T-helper 17 cell (primary cell): ENCODE data around the gene PPP2R3C. TPM values are rescaled to one million over a fixed set of nuclear protein-coding genes. Genes with fewer than 3 reads are reported as not detected.
A peak's percentile ranks its signal among the peaks of the same experiment; 100 is the strongest.

Experiments used
- ATAC-seq: fragments of 150-1000 bp; cut with Tn5 transposase; 2 replicates; pipeline ENCODE4 v1.10.0; 2021; ENCODE audit warnings: mild to moderate bottlenecking, moderate library complexity
- DNase-seq, 3 donors: peaks; one replicate each; pipeline versions ENCODE4 v3.0.0 to v3.0.0-alpha.2; 2020 to 2021
- H3K9me3 ChIP-seq: one replicate; pipeline ENCODE4 v1.7.0; 2013; ENCODE audit warnings: low read length, mild to moderate bottlenecking; ENCODE audit not compliant: control insufficient read depth, poor library complexity, severe bottlenecking
- H3K27ac Mint-ChIP-seq: one replicate; pipeline ENCODE4 v1.8.0; 2022; ENCODE audit warnings: mild to moderate bottlenecking, moderate library complexity, mixed read lengths
- H3K27me3 Mint-ChIP-seq: one replicate; pipeline ENCODE4 v1.8.0; 2022; ENCODE audit warnings: mixed read lengths
- H3K36me3 Mint-ChIP-seq: one replicate; pipeline ENCODE4 v1.8.0; 2022; ENCODE audit warnings: low read depth, mixed read lengths
- H3K4me1 Mint-ChIP-seq: one replicate; pipeline ENCODE4 v1.8.0; 2022; ENCODE audit warnings: mild to moderate bottlenecking, mixed read lengths
- H3K4me3 Mint-ChIP-seq: one replicate; pipeline ENCODE4 v1.8.0; 2022; ENCODE audit warnings: mild to moderate bottlenecking, moderate library complexity, mixed read lengths
- total RNA-seq, 4 donors: library from RNA in 2 of 4; stranded (reverse) in 2 of 4; gene quantifications; one replicate each; pipeline ENCODE4 v1.2.3 and lab custom pipeline; 2022 to 2026

PPP2R3C gene
- total RNA-seq, 2 donors from 2014 or later, result 37.7 to 41.7 TPM

DNA sequence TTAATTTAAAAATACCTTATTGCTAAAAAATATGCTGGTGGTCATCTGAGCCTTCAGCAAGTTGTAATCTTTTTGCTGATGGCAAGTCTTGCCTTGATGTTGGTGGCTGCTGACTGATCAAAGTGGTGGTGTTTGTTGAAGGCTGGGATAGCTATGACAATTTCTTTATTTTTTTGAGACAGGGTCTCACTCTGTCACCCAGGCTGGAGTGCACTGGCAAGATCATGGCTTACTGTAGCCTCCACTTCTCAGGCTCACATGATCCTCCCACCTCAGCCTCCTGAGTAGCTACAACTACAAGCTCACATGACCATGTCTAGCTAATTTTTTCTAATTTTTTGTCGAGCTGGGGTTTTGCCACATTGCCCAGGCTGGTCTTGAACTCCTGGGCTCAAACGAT is 25.4 kb upstream of the PPP2R3C start:
- H3K9me3 ChIP-seq, result no peaks in the 10 kb centered on the region
- no peak for ATAC-seq
- H3K36me3 Mint-ChIP-seq, result peaks cover 2% of the 10 kb centered on the region

DNA sequence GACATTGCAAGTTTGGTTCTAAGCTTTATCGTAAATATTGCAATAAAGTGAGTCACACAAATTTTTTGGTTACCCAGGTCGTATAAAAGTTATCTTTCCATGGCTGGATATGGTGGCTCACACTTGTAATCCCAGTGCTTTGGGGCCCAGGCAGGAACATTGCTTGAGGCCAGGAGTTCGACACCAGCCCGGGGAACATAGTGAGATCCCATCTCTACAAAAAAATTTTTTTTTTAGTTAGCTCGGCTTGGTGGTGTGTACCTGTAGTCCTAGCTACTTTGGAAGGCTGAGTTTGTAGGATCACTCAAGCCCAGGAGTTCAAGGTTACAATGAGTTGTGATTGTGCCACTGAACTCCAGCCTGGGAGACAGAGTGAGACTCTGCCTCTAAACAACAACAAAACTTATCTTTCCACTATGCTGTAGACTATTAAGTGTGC is 24.9 kb upstream of the PPP2R3C start:
- DNase-seq (no peak), ATAC-seq (no peak)
- H3K27ac Mint-ChIP-seq, result no peak overlapping the region
- no peak overlapping the region for H3K4me3 Mint-ChIP-seq
- H3K4me1 Mint-ChIP-seq, result peaks cover 20% of the 10 kb centered on the region
- peaks cover 2% of the 10 kb centered on the region for H3K36me3 Mint-ChIP-seq
- H3K27me3 Mint-ChIP-seq, result no peaks in the 10 kb centered on the region
- no peaks in the 10 kb centered on the region for H3K9me3 ChIP-seq

More for the DNA sequence above, 25.4 kb upstream of the PPP2R3C start:
- no peak overlapping the region for H3K27ac Mint-ChIP-seq
- H3K27me3 Mint-ChIP-seq, result no peaks in the 10 kb centered on the region
- DNase-seq, result no peak
- no peak overlapping the region for H3K4me3 Mint-ChIP-seq
- H3K4me1 Mint-ChIP-seq, result peaks cover 20% of the 10 kb centered on the region

DNA sequence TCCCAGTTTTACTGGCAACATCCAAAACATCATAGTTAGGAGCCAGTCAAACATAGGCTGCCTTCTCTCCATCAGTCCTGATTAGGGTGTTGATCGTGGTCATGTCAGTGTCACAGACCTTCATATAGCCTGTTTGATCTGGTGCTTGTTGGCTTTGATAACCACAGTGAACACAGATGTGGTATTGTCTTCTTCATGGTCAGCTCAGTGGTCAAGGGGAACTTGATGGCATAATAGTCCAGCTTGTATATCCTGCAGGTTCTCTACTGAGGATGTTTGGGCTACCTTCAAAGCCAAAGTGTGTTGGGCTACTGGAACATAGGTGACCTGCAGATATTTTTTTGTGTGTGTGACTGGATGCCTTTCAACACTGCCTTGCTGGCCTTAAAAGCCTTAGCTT is 22.2 kb upstream of the PPP2R3C start:
- H3K27ac Mint-ChIP-seq, result no peak overlapping the region
- no peaks in the 10 kb centered on the region for H3K36me3 Mint-ChIP-seq
- H3K4me3 Mint-ChIP-seq, result no peak overlapping the region
- peaks cover 16% of the 10 kb centered on the region for H3K4me1 Mint-ChIP-seq
- no peaks in the 10 kb centered on the region for H3K9me3 ChIP-seq
- no peak for ATAC-seq
- H3K27me3 Mint-ChIP-seq, result no peaks in the 10 kb centered on the region
- no peak for DNase-seq

DNA sequence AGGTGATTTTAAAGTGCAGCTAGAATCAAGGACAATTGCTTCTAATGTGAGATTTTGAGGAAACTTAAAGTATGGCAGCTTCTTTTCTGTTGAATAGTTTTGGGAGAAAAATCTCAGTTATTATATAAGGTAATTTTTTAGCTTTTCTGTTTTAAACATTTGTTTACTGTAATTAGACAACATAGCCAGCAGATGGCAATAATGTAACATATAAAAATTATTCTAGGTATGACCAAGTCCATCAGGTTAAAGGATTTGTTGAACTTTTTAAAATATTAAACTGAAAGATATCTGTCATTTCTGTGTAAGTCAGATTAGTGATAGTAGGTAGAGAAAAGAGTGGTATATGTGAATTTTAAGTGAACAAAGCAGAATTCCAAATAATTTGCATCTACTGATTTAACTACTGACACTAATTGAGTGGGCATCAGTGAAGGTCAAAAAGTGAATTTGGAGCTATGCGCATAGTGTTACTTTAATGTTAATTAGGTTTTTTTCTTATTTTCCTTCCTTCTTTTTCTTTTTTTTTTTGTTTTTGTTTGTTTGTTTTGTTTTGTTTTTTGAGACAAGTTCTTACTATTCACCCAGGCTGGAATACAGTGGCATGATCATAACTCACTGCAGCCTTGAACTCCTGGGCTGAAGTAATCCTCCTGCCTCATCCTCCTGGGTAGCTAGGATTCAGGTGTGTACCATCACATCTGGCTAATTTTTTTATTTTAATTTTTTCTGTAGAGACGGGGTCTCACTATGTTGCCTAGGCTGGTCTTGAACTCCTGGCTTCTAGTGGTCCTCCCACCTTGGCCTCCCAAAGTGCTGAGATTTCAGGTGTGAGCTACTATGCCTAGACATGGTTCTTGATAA is 19.2 kb upstream of the PPP2R3C start:
- Mint-ChIP-seq H3K27ac (peak overlapping the region; percentile 91), H3K4me3 (no peak overlapping the region), H3K27me3 (no peaks in the 10 kb centered on the region), H3K36me3 (peaks cover 10% of the 10 kb centered on the region), H3K4me1 (peaks cover 27% of the 10 kb centered on the region)
- no peaks in the 10 kb centered on the region for H3K9me3 ChIP-seq
- ATAC-seq, result peak; percentile 57
- no peak for DNase-seq

DNA sequence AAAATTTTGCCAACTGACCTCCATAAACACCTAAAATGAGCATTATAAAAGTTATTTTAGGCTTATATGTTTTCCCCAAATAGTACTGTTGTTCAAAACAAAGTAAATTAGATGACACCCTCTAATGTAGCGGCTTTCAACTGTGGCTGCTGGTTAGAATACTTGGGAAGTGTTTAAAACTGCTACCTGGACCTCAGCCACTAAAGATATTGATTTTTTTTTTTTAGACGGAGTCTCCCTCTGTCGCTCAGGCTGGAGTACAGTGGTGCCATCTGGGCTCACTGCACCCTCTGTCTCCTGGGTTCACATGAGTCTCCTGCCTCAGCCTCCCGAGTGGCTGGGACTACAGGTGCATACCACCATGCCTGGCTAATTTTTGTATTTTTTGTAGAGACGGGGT is 16.8 kb upstream of the PPP2R3C start:
- ATAC-seq, result no peak
- Mint-ChIP-seq H3K4me3 (no peak overlapping the region), H3K27me3 (no peaks in the 10 kb centered on the region), H3K4me1 (peaks cover 27% of the 10 kb centered on the region), H3K36me3 (peaks cover 10% of the 10 kb centered on the region), H3K27ac (peak overlapping the region; percentile 91)
- H3K9me3 ChIP-seq, result no peaks in the 10 kb centered on the region
- no peak for DNase-seq

DNA sequence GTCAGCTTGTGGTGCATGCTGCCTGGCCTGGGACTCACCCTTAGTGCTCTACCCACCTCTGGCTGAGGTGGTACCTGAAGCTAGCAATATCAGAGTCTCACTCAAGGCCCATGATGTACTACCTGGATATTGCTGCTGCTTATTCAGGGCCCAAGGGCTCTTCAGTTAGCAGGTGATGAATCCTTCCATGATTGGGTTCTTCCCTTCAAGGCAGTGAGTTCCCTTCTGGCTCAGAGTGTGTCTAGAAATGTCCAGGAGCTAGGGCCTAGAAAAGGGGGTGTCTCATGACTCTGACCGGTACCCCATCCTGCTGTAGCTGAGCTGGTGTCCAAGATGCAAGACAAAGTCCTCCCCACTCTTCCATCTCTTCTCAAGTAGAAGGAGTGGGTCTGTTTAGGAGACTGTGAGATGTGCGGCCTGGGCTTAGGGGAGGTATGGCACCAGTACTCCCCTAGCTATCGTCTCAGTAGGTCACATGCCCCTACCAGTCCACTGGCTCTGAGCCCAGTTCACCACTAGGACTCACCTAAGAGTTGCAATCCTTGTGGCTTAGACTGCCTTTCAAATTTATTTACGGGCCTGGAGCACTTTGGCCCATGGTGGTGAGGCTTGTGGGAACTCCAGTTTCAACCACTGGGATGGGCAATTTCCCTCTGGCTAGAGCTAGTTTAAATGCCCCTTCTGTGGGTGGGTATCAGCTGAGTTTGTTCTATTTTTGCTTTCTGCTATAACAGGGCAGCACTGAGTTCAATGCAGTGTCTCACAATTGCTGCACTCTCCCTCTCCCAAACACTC is 12.7 kb upstream of the PPP2R3C start:
- no peaks in the 10 kb centered on the region for H3K9me3 ChIP-seq
- no peak for DNase-seq
- H3K27me3 Mint-ChIP-seq, result no peaks in the 10 kb centered on the region
- H3K4me1 Mint-ChIP-seq, result peaks cover 31% of the 10 kb centered on the region
- ATAC-seq, result no peak
- H3K36me3 Mint-ChIP-seq, result peaks cover 15% of the 10 kb centered on the region
- H3K27ac Mint-ChIP-seq, result peak overlapping the region; percentile 95
- H3K4me3 Mint-ChIP-seq, result no peak overlapping the region

DNA sequence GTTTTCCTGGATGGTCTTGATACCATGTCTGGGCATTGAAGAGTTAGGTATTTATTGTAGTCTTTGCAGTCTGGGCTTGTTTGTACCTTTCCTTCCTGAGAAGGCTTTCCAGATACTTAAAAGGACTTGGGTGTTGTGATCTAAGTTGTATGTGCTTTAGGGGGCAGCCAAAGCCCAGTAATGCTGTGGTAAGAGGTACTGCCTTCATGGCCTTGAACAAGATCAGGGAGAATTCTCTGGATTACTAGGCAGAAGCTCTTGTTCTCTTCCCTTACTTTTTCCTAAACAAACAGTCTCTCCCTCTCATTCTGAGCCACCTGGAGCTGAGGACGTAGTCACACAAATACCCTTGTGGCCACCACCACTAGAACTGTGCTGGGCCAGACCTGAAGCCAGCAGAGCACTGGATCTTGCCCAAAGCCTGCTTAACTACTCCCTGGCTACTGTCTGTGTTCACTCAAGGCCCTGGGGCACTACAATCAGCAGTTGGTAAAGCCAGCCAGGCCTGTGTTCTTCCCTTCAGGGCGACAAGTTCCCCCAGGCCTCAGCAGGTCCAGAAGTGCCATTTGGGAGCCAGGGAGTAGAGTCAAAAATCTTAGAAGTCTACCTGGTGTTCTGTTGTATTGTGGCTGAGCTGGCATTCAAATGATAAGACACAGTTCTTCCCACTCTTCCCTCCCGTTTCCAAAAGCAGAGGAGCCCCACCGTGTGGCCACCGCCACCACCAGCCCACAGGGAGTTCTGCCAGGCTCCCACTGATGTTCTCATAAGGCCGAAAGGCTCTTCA is 11.9 kb upstream of the PPP2R3C start:
- DNase-seq (no peak), ATAC-seq (no peak)
- Mint-ChIP-seq H3K36me3 (peaks cover 18% of the 10 kb centered on the region), H3K4me3 (no peak overlapping the region), H3K27ac (peak overlapping the region; percentile 95), H3K4me1 (peaks cover 34% of the 10 kb centered on the region), H3K27me3 (no peaks in the 10 kb centered on the region)
- no peaks in the 10 kb centered on the region for H3K9me3 ChIP-seq

DNA sequence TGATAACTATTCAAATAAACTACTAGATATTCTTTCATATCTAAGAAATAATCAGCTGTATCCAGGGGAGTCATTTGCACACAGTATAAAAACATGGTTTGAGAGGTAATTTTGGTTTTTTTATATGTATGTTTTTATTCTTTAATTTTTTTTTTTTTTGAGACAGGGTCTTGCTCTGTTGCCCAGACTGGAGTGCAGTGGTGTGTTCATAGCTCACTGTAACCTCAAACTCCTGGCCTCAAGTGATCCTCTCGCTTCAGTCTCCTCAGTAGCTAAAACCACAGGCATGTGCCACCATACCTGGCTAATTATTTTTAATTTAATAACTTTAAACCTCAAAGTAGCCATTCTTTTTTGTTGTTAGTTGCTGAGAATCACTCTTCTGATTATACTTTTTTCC is 2.3 kb upstream of the PPP2R3C start:
- peak overlapping the region; percentile 99 for H3K27ac Mint-ChIP-seq
- no peak for DNase-seq
- no peak for ATAC-seq
- H3K36me3 Mint-ChIP-seq, result peaks cover 18% of the 10 kb centered on the region
- no peak overlapping the region for H3K4me3 Mint-ChIP-seq
- H3K4me1 Mint-ChIP-seq, result peaks cover 47% of the 10 kb centered on the region
- no peaks in the 10 kb centered on the region for H3K9me3 ChIP-seq
- no peaks in the 10 kb centered on the region for H3K27me3 Mint-ChIP-seq

DNA sequence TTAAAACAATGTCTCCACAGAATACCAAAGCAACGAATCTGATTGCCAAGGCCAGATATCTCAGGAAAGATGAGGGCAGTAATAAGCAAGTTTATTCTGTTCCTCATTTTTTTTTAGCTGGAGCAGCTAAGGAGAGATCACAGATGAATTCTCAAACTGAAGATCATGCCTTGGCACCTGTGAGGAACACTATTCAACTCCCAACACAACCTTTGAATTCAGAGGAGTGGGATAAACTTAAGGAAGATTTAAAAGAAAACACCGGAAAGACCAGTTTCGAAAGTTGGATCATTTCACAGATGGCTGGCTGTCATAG is 1.6 kb upstream of the PPP2R3C start:
- DNase-seq, result no peak

DNA sequence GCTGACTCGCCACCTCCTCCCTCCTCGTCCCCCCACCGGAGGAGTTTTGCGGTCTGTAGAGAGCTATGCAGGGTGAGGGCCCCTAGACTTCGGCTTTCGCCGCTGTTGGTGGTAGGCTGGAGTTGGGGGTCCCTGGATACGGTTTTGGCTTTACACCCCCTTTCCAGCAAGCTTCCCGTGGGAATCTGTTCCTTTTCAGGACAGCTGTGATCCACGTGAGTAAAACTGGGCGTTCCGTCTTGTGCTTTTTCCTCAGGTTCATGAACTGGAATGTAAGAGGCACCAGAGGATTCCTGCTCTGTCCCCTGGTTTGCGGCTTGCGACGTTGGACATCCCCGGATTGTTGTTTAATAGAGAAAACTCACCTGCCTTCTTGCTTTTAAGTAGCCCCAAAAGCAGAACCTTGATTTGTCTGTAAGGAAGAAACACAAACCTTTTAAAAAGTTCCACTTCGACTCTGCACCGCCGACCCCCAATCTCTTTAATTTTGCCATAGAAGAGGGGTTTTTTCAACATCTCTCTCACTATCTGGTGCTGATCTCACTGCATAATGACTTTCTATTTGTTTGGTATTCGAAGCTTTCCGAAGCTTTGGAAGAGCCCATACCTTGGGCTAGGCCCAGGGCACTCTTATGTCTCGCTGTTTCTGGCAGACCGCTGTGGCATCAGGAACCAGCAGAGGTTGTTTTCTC is 1.1 kb upstream of the PPP2R3C start:
- Mint-ChIP-seq H3K4me1 (peaks cover 40% of the 10 kb centered on the region), H3K27ac (peak overlapping the region; percentile 99), H3K36me3 (peaks cover 12% of the 10 kb centered on the region), H3K4me3 (peak overlapping the region; percentile 98), H3K27me3 (no peaks in the 10 kb centered on the region)
- no peaks in the 10 kb centered on the region for H3K9me3 ChIP-seq
- ATAC-seq (no peak), DNase-seq (no peak)

More for the DNA sequence above, 1.6 kb upstream of the PPP2R3C start:
- no peak for ATAC-seq
- Mint-ChIP-seq H3K4me3 (peak overlapping the region; percentile 98), H3K36me3 (peaks cover 15% of the 10 kb centered on the region), H3K4me1 (peaks cover 42% of the 10 kb centered on the region), H3K27me3 (no peaks in the 10 kb centered on the region), H3K27ac (peak overlapping the region; percentile 99)
- H3K9me3 ChIP-seq, result no peaks in the 10 kb centered on the region

DNA sequence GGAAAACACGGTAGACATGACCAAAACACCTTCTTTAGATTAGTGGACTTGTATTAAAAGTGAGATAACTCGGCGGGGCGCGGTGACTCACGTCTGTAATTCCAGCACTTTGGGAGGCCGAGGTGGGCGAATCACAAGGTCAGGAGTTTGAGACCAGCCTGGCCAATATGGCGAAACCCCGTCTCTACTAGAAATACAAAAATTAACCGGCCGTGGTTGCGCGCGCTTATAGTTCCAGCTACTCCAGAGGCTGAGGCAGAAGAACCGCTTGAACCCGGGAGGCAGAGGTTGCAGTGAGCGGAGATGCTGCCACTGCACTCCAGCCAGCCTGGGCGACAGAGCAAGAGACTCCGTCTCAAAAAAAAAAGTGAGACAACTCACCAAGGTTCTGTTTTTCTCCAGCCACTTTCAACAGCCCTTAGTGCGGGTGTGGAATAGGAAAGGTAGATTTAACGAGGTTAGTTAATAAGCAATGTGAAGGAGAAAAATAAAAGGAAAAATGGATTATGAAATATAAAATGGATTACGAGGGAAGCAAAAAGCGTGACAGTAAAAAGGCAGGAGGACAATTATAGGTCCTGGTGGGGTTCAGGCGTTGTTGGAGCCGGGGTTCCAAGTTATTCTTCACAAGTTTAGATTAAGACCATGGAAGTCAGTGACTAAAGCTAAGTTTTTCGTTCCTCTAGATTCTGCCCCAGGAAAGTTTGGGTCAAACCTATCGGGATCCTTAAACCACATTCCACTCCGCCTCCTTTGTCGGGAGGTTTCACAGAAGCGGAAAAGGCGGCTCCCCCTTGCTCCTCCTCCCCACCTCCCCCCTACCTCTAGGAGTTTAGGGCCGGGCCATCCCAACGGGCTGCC is 534 bp downstream of the PPP2R3C start:
- H3K36me3 Mint-ChIP-seq, result peaks cover 10% of the 10 kb centered on the region
- peak overlapping the region; percentile 99 for H3K27ac Mint-ChIP-seq
- no peaks in the 10 kb centered on the region for H3K27me3 Mint-ChIP-seq
- peak overlapping the region; percentile 98 for H3K4me3 Mint-ChIP-seq
- ATAC-seq, result no peak
- peaks cover 44% of the 10 kb centered on the region for H3K4me1 Mint-ChIP-seq
- DNase-seq, result no peak
- H3K9me3 ChIP-seq, result no peaks in the 10 kb centered on the region

DNA sequence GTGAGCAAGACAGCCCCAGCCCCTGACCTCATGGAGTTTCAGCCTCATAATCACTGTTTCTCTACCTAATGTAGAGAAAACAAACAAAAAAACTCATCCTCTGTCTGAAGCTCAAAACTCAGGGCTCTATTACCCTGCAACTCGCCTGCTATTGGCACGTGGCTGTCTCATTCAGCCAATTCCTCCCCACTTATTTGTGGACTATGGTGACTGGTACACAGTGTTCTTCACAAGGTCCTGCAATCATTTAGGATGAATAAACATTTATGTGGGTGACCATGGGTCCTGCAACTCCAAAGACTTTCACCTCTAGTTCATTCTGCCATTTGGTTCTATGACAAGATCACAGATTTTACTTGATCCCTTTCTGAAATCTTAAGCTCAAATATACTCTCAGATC is 4.7 kb downstream of the PPP2R3C start:
- Mint-ChIP-seq H3K27ac (peak overlapping the region; percentile 83), H3K4me1 (peaks cover 26% of the 10 kb centered on the region), H3K36me3 (peaks cover 6% of the 10 kb centered on the region), H3K4me3 (no peak overlapping the region), H3K27me3 (no peaks in the 10 kb centered on the region)
- no peak for DNase-seq
- ATAC-seq, result no peak
- no peaks in the 10 kb centered on the region for H3K9me3 ChIP-seq
